Measurements from ENCODE around the gene SYNGR2. TPM values are rescaled to one million over a fixed set of nuclear protein-coding genes. Genes with fewer than 3 reads are reported as not detected.
A peak's percentile ranks its signal among the peaks of the same experiment; 100 is the strongest.

SYNGR2 gene
- total and polyA plus RNA-seq, 9 of the 15 experiments (the other 6 are each of a cell fraction or from before 2014, with no cell fraction given): 1.4 to 173 (median 87.8) TPM

- TF ChIP-seq SIN3A (IDR thresholded peaks at IDR 0.05; ENCODE audit: borderline replicate concordance in 2 of 2, control insufficient read depth in 1 of 2, low read depth in 2 of 2, low read length in 2 of 2) (peak; percentile 97 to 98), U2AF2 (optimal IDR thresholded peaks at IDR 0.05; ENCODE audit: low read depth, low read length) (no peak), U2AF1 (optimal IDR thresholded peaks at IDR 0.05; ENCODE audit: low read depth, low read length) (peak; percentile 68), PHTF2 (CRISPR knock-in tag; IDR thresholded peaks at IDR 0.05) (no peak), ZNF785 (CRISPR knock-in tag; IDR thresholded peaks at IDR 0.05) (no peak), ZNF280B (CRISPR knock-in tag; IDR thresholded peaks at IDR 0.05) (no peak), STAT5A (IDR thresholded peaks at IDR 0.05; ENCODE audit: borderline replicate concordance, low read length) (no peak), KLF6 (CRISPR knock-in tag; IDR thresholded peaks at IDR 0.05; ENCODE audit: borderline replicate concordance) (peak; percentile 81; the same call in 1 of the 2 replicates), E4F1 (CRISPR knock-in tag; IDR thresholded peaks at IDR 0.05; ENCODE audit: borderline replicate concordance) (no peak), SMAD2 (IDR thresholded peaks at IDR 0.05; ENCODE audit: low read depth, low read length) (no peak), PML (IDR thresholded peaks at IDR 0.05; ENCODE audit: low read length) (no peak), ZNF197 (CRISPR knock-in tag; IDR thresholded peaks at IDR 0.05; ENCODE audit: low read depth) (0 out of 2 replicates have a peak, but pooled peaks have one; percentile 59), KDM5B (IDR thresholded peaks at IDR 0.05; ENCODE audit: insufficient replicate concordance, low read depth, low read length) (peak; percentile 28), TAF15 (IDR thresholded peaks at IDR 0.05; ENCODE audit: low read depth, low read length) (no peak), MITF (IDR thresholded peaks at IDR 0.05) (no peak), ZBTB9 (CRISPR knock-in tag; IDR thresholded peaks at IDR 0.05) (peak; percentile 80; the same call in 1 of the 2 replicates)
Observed at GRCh38 chr17:78214016-78214705, 45.8 kb downstream of the SYNGR2 start, which contains the start of gene BIRC5 (continued).

Measured in K562 (cell line).